ENCODE measurements around the gene CDKN1B.

The CDKN1B gene

DNA sequence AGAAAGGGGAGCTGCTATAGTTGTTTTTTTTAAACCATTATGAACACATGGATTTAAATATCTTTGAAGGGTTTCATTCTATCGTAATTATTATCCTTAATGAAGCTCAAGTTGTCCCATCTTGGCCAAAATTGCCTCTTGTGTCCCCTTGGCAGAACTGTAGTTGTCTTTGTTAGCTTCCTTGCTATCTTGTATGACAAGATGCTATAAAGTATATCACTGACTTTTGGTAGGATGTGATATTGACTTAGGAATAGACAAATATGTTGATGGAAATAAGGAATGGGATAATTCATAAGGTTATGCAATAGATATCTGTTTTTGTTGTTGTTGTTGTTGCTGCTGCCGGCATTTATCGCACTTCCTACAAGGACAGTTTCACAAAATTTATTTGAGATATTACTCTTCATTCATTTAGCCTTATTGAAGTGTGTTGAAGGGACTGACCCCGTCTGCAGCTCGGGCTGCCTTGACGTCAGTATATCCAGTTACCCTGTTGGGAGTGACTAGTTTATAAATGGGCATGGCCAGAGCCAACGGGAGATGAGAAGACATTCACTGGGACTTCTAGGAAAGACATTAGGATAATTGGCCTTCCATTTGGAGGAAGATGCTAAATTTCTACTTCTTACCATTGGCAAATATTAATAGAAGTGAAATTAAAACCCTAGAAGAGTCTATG is 42.2 kb downstream of the CDKN1B start:
- no peak for DNase-seq (ENCODE audit: low read depth)

DNA sequence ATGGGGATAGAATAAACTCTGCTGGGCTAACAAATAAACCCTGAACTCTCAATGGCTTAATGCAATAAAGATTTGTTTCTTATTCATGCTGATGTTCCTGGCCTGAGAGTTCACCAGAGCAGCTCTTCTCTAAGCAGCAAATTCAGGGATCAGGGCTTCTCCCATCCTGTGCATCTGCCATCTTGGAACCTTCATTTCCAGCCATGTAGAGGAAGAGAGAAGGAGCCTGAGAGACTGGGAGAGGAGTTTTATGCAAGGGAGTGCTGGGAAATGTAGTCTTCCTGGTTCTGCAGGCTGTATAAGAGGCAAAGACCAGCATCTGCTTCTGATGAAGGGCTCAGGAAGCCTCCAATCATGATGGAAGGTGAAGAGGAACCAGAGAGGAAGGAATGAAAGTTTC is 47.7 kb downstream of the CDKN1B start:
- DNase-seq (ENCODE audit: low read depth), result no peak

DNA sequence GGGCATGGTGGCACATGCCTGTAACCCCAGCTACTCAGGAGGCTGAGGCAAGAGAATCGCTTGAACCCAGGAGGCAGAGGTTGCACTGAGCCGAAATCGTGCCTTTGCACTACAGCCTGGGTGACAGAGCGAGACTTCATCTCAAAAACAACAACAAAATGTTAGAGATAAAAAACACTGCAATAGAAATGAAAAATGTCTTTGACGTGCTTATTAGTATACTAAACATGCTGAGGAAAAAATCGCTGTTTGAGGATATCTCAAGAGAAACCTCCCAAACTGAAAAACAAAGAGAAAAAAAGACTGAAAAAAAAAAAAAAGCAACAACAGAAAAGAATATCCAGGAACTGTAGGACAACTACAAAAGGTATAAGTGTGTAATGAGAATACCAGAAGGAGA is 53.1 kb downstream of the CDKN1B start:
- no peak for DNase-seq (ENCODE audit: low read depth)
